ENCODE measurements around the gene DNAJC30.
"Not testable (repeated sequence)": the region's sequence is repeated elsewhere in the genome, so short reads cannot be mapped to it uniquely, and the experiment has no call there.

Gene DNAJC30

GRCh38 chr7:73680501-73680900 lies 2.8 kb downstream of the DNAJC30 start:
- DNase-seq: no peak

GRCh38 chr7:73679709-73680108 lies 3.5 kb downstream of the DNAJC30 start:
- DNase-seq: no peak

GRCh38 chr7:73678862-73679261 lies 4.4 kb downstream of the DNAJC30 start:
- no peak for DNase-seq

GRCh38 chr7:73676062-73676461 lies 7.2 kb downstream of the DNAJC30 start:
- DNase-seq: not testable (repeated sequence)

GRCh38 chr7:73674468-73675124 lies 8.7 kb downstream of the DNAJC30 start:
- DNase-seq: no peak

- DNase-seq: no peak
Observed at GRCh38 chr7:73671857-73672445, 11.3 kb downstream of the DNAJC30 start.

GRCh38 chr7:73671322-73671661 lies 12.0 kb downstream of the DNAJC30 start:
- no peak for DNase-seq

GRCh38 chr7:73669858-73670385 lies 13.3 kb downstream of the DNAJC30 start:
- DNase-seq: no peak

- no peak for DNase-seq
Observed at GRCh38 chr7:73669288-73669701, 14.0 kb downstream of the DNAJC30 start.

GRCh38 chr7:73668886-73669230 lies 14.4 kb downstream of the DNAJC30 start:
- no peak for DNase-seq

GRCh38 chr7:73668103-73668885 lies 15.0 kb downstream of the DNAJC30 start:
- DNase-seq: no peak

- peak in 1 of 2 experiments; percentile 11 for DNase-seq
Observed at GRCh38 chr7:73667344-73668102, 15.7 kb downstream of the DNAJC30 start, which contains the start of gene VPS37D. VPS37D (plus strand) TSS chr7:73667831; CDS start chr7:73667959, 128 bp downstream.

- no peak for DNase-seq
Observed at GRCh38 chr7:73663033-73663432, 20.2 kb downstream of the DNAJC30 start.

- DNase-seq: not testable (repeated sequence)
Observed at GRCh38 chr7:73660594-73660993, 22.7 kb downstream of the DNAJC30 start.

- DNase-seq: no peak
Observed at GRCh38 chr7:73659983-73660382, 23.3 kb downstream of the DNAJC30 start.

GRCh38 chr7:73655309-73655708 lies 27.9 kb downstream of the DNAJC30 start:
- DNase-seq: not testable (repeated sequence)

GRCh38 chr7:73652541-73652949 lies 30.7 kb downstream of the DNAJC30 start:
- no peak for DNase-seq

GRCh38 chr7:73650524-73650923 lies 32.7 kb downstream of the DNAJC30 start:
- no peak for DNase-seq

- no peak for DNase-seq
Observed at GRCh38 chr7:73649576-73649975, 33.7 kb downstream of the DNAJC30 start.

GRCh38 chr7:73648593-73649332 lies 34.5 kb downstream of the DNAJC30 start:
- no peak for DNase-seq

- DNase-seq: no peak
Observed at GRCh38 chr7:73647725-73648592, 35.3 kb downstream of the DNAJC30 start.
